Transverse colon (tissue), 4 donors: ENCODE data around the gene GMDS.

ENCODE experiments used
- POLR2A ChIP-seq: fragments of 450-650 bp; IDR thresholded peaks from one replicate; pipeline ENCODE4 v1.6.1; 2016; ENCODE audit warnings: antibody characterized with exemption, mild to moderate bottlenecking, moderate library complexity
- POLR2AphosphoS5 ChIP-seq, 3 donors: sonication (generic); formaldehyde crosslinking; IDR thresholded peaks; one replicate each; pipeline ENCODE4 v1.6.1; 2016; ENCODE audit warnings: antibody characterized with exemption in 3 of 3
- TF ChIP-seq, protein P1 (sequence below), 5 experiments: fragments of 200-600 bp in 3 of 5; fragments of 450-650 bp in 2 of 5; sonication (generic) in 3 of 5; IDR thresholded peaks; 1 replicate in 2 of 5; 2 replicates in 3 of 5; pipeline ENCODE4 v1.5.1; 2016 to 2017; ENCODE audit warnings: antibody characterized with exemption in 5 of 5, inconsistent platforms in 3 of 5, mild to moderate bottlenecking in 2 of 5, moderate library complexity in 1 of 5

DNA sequence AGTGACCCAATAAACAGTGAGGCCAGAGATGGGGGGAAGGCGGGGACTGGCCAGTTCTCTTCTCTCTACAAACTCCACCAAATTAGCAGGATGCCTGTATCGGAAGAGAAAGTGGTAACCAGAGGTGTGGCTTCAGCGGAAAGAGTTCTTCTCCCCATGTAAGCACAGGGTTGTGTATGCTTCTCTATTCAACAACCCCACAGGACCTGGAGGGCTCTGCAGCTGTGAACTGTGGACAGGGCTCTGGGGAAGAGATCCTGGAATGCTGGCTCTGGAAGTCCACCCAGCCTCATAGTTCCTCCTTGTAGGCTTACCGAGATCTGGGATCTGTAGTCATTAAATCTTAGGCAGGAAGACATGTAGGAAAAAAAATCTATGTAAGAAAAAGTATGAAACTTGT, 449.5 kb downstream of the GMDS start:
- TF ChIP-seq, protein P1, sequence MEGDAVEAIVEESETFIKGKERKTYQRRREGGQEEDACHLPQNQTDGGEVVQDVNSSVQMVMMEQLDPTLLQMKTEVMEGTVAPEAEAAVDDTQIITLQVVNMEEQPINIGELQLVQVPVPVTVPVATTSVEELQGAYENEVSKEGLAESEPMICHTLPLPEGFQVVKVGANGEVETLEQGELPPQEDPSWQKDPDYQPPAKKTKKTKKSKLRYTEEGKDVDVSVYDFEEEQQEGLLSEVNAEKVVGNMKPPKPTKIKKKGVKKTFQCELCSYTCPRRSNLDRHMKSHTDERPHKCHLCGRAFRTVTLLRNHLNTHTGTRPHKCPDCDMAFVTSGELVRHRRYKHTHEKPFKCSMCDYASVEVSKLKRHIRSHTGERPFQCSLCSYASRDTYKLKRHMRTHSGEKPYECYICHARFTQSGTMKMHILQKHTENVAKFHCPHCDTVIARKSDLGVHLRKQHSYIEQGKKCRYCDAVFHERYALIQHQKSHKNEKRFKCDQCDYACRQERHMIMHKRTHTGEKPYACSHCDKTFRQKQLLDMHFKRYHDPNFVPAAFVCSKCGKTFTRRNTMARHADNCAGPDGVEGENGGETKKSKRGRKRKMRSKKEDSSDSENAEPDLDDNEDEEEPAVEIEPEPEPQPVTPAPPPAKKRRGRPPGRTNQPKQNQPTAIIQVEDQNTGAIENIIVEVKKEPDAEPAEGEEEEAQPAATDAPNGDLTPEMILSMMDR (IDR thresholded peaks at IDR 0.05), result no peak
- TF ChIP-seq POLR2A, result no peak
- TF ChIP-seq POLR2AphosphoS5 (IDR thresholded peaks at IDR 0.05), result no peak
